K562 (cell line): ENCODE data around the gene SMG5. TPM values are rescaled to one million over a fixed set of nuclear protein-coding genes. Genes with fewer than 3 reads are reported as not detected.

ENCODE experiments used
- ATAC-seq: fragments of 200-7000 bp; cut with Tn5 transposase; 3 replicates; pipeline ENCODE4 v1.9.1; 2020; ENCODE audit warnings: moderate library complexity
- BruUV-seq: library from RNA; stranded (reverse); fragments of 400-500 nt; replicated peaks from 2 replicates; lab custom pipeline; 2021; lab: Mats Ljungman, UMichigan
- CTCF ChIA-PET: fragments of 300-600 bp; formaldehyde crosslinking; extraction: SDS; loops from one replicate; lab custom pipeline; 2021; ENCODE audit warnings: low intra/inter-chr PET ratio; lab: Yijun Ruan, JAX
- POLR2A ChIA-PET: fragments of 300-600, 350-650 bp; sonication (Branson Sonifier 250); formaldehyde crosslinking; extraction: SDS; loops from one replicate; lab custom pipeline; 2021; ENCODE audit warnings: antibody characterized with exemption, inconsistent platforms; lab: Yijun Ruan, JAX
- DNase-seq, 4 experiments: peaks; one replicate each; pipeline versions ENCODE4 v3.0.0 to v3.0.0-alpha.2; 2011 to 2018; ENCODE audit warnings: low spot score in 3 of 4, mixed read lengths in 3 of 4; ENCODE audit errors: extremely low read depth in 1 of 4
- FAIRE-seq: peaks from 2 replicates; lab custom pipeline; 2011; peaks lifted over from hg19 to GRCh38; lab: Jason Lieb, UNC
- H2AFZ ChIP-seq: 2 replicates; pipeline ENCODE4 v1.6.0; 2011; ENCODE audit warnings: low read depth, low read length, control low read depth, inconsistent platforms
- H3K27ac ChIP-seq: fragments of 200-600 bp; 3 replicates; pipeline ENCODE4 v1.8.0; 2011; ENCODE audit warnings: low read depth, mild to moderate bottlenecking, control low read depth, inconsistent platforms, low read length, moderate library complexity, mixed read lengths; ENCODE audit errors: extremely low read depth
- H3K27me3 ChIP-seq, 2 experiments: fragments of 300-600 bp in 1 of 2; 2 replicates in 1 of 2; 3 replicates in 1 of 2; pipeline versions ENCODE4 v1.6.0 to v1.8.0; 2011; ENCODE audit warnings: inconsistent platforms in 2 of 2, low read length in 2 of 2, mild to moderate bottlenecking in 1 of 2, mixed read lengths in 1 of 2, moderate library complexity in 1 of 2; ENCODE audit not compliant: control insufficient read depth in 2 of 2, insufficient read depth in 2 of 2
- H3K36me3 ChIP-seq: fragments of 300-600 bp; 3 replicates; pipeline ENCODE4 v1.8.0; 2011; ENCODE audit warnings: mild to moderate bottlenecking, low read length, inconsistent platforms; ENCODE audit not compliant: control insufficient read depth, insufficient read depth
- H3K4me1 ChIP-seq, 2 experiments: fragments of 200-600 bp in 1 of 2; replicated peaks in 1 of 2; 2 replicates in 1 of 2; 3 replicates in 1 of 2; pipeline versions ENCODE4 v1.5.1 to v1.8.0; 2011; ENCODE audit warnings: inconsistent platforms in 2 of 2, low read length in 2 of 2, mild to moderate bottlenecking in 1 of 2, mixed read lengths in 1 of 2, moderate library complexity in 1 of 2; ENCODE audit not compliant: control insufficient read depth in 2 of 2, insufficient read depth in 2 of 2
- H3K4me2 ChIP-seq: 2 replicates; pipeline ENCODE4 v1.6.1; 2011; ENCODE audit warnings: low read length, control low read depth, inconsistent platforms, mixed read lengths; ENCODE audit not compliant: insufficient read depth
- H3K4me3 ChIP-seq: fragments of 200-600 bp; sonication (generic), shearing (Covaris generic); 2 replicates; pipeline ENCODE4 v1.5.1; 2016; ENCODE audit warnings: control low read depth, inconsistent platforms
- H3K79me2 ChIP-seq: fragments of 200-600 bp; 3 replicates; pipeline ENCODE4 v1.8.0; 2011; ENCODE audit warnings: low read length, inconsistent platforms; ENCODE audit not compliant: control insufficient read depth, insufficient read depth
- H3K9ac ChIP-seq, 2 experiments: 2 replicates each; pipeline versions ENCODE4 v1.6.0 to v1.6.1; 2011; ENCODE audit warnings: low read depth in 2 of 2, low read length in 2 of 2, control low read depth in 1 of 2, inconsistent platforms in 1 of 2, mild to moderate bottlenecking in 1 of 2, mixed read lengths in 1 of 2; ENCODE audit not compliant: insufficient read depth in 1 of 2
- H3K9me1 ChIP-seq: one replicate; pipeline ENCODE4 v1.6.0; 2011; ENCODE audit warnings: inconsistent platforms, mild to moderate bottlenecking, low read length, moderate library complexity; ENCODE audit not compliant: control insufficient read depth, insufficient read depth
- H3K9me3 ChIP-seq: replicated peaks from 2 replicates; pipeline ENCODE4 v1.5.1; 2011; ENCODE audit warnings: low read depth, low read length, inconsistent platforms; ENCODE audit not compliant: control insufficient read depth, insufficient read depth
- H4K20me1 ChIP-seq: replicated peaks from 2 replicates; pipeline ENCODE4 v1.6.1; 2011; ENCODE audit warnings: low read length, inconsistent platforms, mixed read lengths; ENCODE audit not compliant: control insufficient read depth, insufficient read depth
- FOSL1 ChIP-seq: fragments of 200-800 bp; sonication (Bioruptor generic); conservative IDR thresholded peaks from 2 replicates; pipeline ENCODE4 v1.6.1; 2016; ENCODE audit warnings: missing genetic modification characterization, missing compliant biosample characterization
- GATAD2A ChIP-seq: fragments of 450-650 bp; IDR thresholded peaks from 2 replicates; pipeline ENCODE4 v1.6.1; 2017
- ILK ChIP-seq: fragments of 450-650 bp; IDR thresholded peaks from 2 replicates; pipeline ENCODE4 v1.6.1; 2016; ENCODE audit warnings: missing genetic modification characterization, low read depth, mild to moderate bottlenecking, missing compliant biosample characterization, moderate library complexity, borderline replicate concordance
- POLR2G ChIP-seq: fragments of 200-400 bp; formaldehyde crosslinking; IDR thresholded peaks from 2 replicates; pipeline ENCODE4 v1.6.1; 2017; ENCODE audit warnings: low read depth, mild to moderate bottlenecking, antibody characterized with exemption, low read length, moderate library complexity
- POU5F1 ChIP-seq: fragments of 150-350 bp; IDR thresholded peaks from 2 replicates; pipeline ENCODE4 v1.6.1; 2014; ENCODE audit warnings: borderline replicate concordance, low read length, low read depth, mild to moderate bottlenecking; ENCODE audit not compliant: partially characterized antibody
- PRPF4 ChIP-seq: fragments of 200-400 bp; formaldehyde crosslinking; IDR thresholded peaks from one replicate; pipeline ENCODE4 v1.6.1; 2017; ENCODE audit warnings: low read length, low read depth, mild to moderate bottlenecking; ENCODE audit not compliant: insufficient read depth, poor library complexity, severe bottlenecking
- RFX1 ChIP-seq: fragments of 450-650 bp; IDR thresholded peaks from 2 replicates; pipeline ENCODE4 v1.6.1; 2016; ENCODE audit warnings: mild to moderate bottlenecking, moderate library complexity
- STAT5B ChIP-seq: fragments of 250-450 bp; sonication (Bioruptor Pico); IDR thresholded peaks from 2 replicates; pipeline ENCODE4 v1.8.0; 2021; ENCODE audit warnings: mild to moderate bottlenecking, inconsistent platforms
- TFAM ChIP-seq: fragments of 250-450 bp; sonication (Bioruptor Pico); conservative IDR thresholded peaks from 2 replicates; pipeline ENCODE4 v1.5.0; 2021; ENCODE audit warnings: mild to moderate bottlenecking, moderate library complexity
- TGIF2 ChIP-seq: sonication (generic); formaldehyde crosslinking; IDR thresholded peaks from 2 replicates; pipeline ENCODE4 v1.8.1; 2022; ENCODE audit warnings: mild to moderate bottlenecking, missing genetic modification reagents, moderate library complexity
- ZNF444 ChIP-seq: fragments of 250-450 bp; sonication (Bioruptor Pico); IDR thresholded peaks from 2 replicates; pipeline ENCODE4 v1.4.0; 2020; ENCODE audit warnings: mild to moderate bottlenecking, moderate library complexity
- WGBS: fragments of 100-300 bp; shearing (Covaris generic); methylation state at CpG from one replicate; pipeline ENCODE4 v1.1.6; 2016; ENCODE audit warnings: low coverage, mixed read lengths; ENCODE audit not compliant: insufficient coverage; ENCODE audit errors: missing lambda C conversion rate; 5-methylcytosine and 5-hydroxymethylcytosine counted together
- in situ Hi-C: fragments of 300-500 bp; cut with MboI; formaldehyde crosslinking; loops from 4 replicates; pipeline ENCODE4 v1.15.0; 2018; ENCODE audit warnings: inconsistent platforms, mixed read lengths
- intact Hi-C: fragments of 100-400 bp; cut with micrococcal nuclease; formaldehyde crosslinking; loops from 2 replicates; pipeline ENCODE4 v1.14.2; 2022
- polyA plus RNA-seq, 8 experiments: library from polyadenylated mRNA; depleted of rRNA in 4 of 8; stranded (reverse) in 5 of 8; unstranded in 3 of 8; fragments of >200 nt; fragmentation: Nextera tagmentation in 2 of 8; fragmentation: Illumina TruSeq in 1 of 8; extraction: Ambion mirVana in 2 of 8; extraction: Trizol in 1 of 8; gene quantifications; 2 replicates each; pipeline versions ENCODE4 v1.2.1 to v1.2.3, GENCODE V29; 2011 to 2014; ENCODE audit warnings: inconsistent platforms in 1 of 8, missing spikeins in 1 of 8
- total RNA-seq, 7 experiments: library from RNA; depleted of rRNA in 6 of 7; stranded (reverse); fragments of >200 nt in 6 of 7; fragmentation: Illumina TruSeq in 2 of 7; extraction: Trizol in 2 of 7; gene quantifications; 2 replicates each; pipeline versions ENCODE4 v1.2.1 to v1.2.3, GENCODE V29; 2011 to 2021; ENCODE audit warnings: low replicate concordance in 1 of 7

SMG5 gene
- total and polyA plus RNA-seq, 9 of the 15 experiments (the other 6 are each of a cell fraction or from before 2014, with no cell fraction given) = 1.4 to 85.9 (median 53.0) TPM

- H3K27me3 ChIP-seq = no peaks in the 10 kb centered on the region
- DNase-seq = no peak
- CTCF ChIA-PET = no interaction called here
- no TSS peak for BruUV-seq
- in situ Hi-C loops = no loop called here
- TF ChIP-seq ZNF444 (CRISPR knock-in tag) (no peak), POLR2G (0 out of 2 replicates have a peak, but pooled peaks have one; percentile 15)
- TF ChIP-seq, all 486 proteins: peak for 1
- Histone ChIP-seq H3K4me1 (peaks cover 0 to 4% of the 10 kb centered on the region in 2 experiments; a peak in 3 of 5 replicates), H3K36me3 (peaks cover 91% of the 10 kb centered on the region), H3K9ac (peak overlapping the region in 1 of 2 experiments; percentile 49; a peak in 2 of 4 replicates), H2AFZ (no peak overlapping the region), H3K9me3 (no peaks in the 10 kb centered on the region), H3K9me1 (no peaks in the 10 kb centered on the region), H3K27ac (no peak overlapping the region), H3K4me2 (no peak overlapping the region), H3K79me2 (no peaks in the 10 kb centered on the region), H3K4me3 (no peak overlapping the region), H4K20me1 (0 out of 2 replicates have a peak, but pooled peaks cover 5% of the 10 kb centered on the region)
- 92% methylated on average over 9 of the region's 9 CpGs for WGBS
- POLR2A ChIA-PET = interaction anchor here (0.6 to 2.4 kb wide), 5 partner anchors 10 to 69 kb away, joined by 3 to 9 read pairs (median 4); partner anchors contain the start of gene SLC25A44
- intact Hi-C loops = no loop called here
- no peak for FAIRE-seq
- no peak for ATAC-seq
Observed at GRCh38 chr1:156263288-156263655, 19.4 kb downstream of the SMG5 start.

GRCh38 chr1:156262461-156263287 is 20.0 kb downstream of the SMG5 start:
- Histone ChIP-seq H3K4me1 (peaks cover 3 to 6% of the 10 kb centered on the region in 2 experiments; a peak in 4 of 5 replicates), H3K9me3 (no peaks in the 10 kb centered on the region), H4K20me1 (no peaks in the 10 kb centered on the region), H3K9ac (peak overlapping the region in 1 of 2 experiments; percentile 49; a peak in 1 of 4 replicates), H3K79me2 (no peaks in the 10 kb centered on the region), H3K36me3 (peaks cover 91% of the 10 kb centered on the region), H2AFZ (no peak overlapping the region), H3K4me2 (no peak overlapping the region), H3K27me3 (no peaks in the 10 kb centered on the region), H3K27ac (no peak overlapping the region), H3K4me3 (no peak overlapping the region), H3K9me1 (no peaks in the 10 kb centered on the region)
- intact Hi-C loops = no loop called here
- 66% methylated on average over 7 of the region's 9 CpGs for whole genome bisulfite sequencing
- ChIA-PET CTCF (no interaction called here), POLR2A (interaction anchor here (0.6 to 2.4 kb wide), 5 partner anchors 10 to 69 kb away, joined by 3 to 9 read pairs (median 4); partner anchors contain the start of genes PMF1 and SLC25A44)
- no peak for DNase-seq
- ATAC-seq = no peak
- no peak for FAIRE-seq
- no peak for TF ChIP-seq TGIF2 (CRISPR knock-in tag)
- TF ChIP-seq TFAM (CRISPR knock-in tag) = no peak
- TF ChIP-seq RFX1 = no peak
- TF ChIP-seq GATAD2A = no peak
- TF ChIP-seq ILK (tag) = no peak
- TF ChIP-seq STAT5B (CRISPR knock-in tag) = no peak
- peak; percentile 90 for TF ChIP-seq FOSL1 (tag)
- no peak for TF ChIP-seq POU5F1
- no peak for TF ChIP-seq PRPF4
- no TSS peak for BruUV-seq
- in situ Hi-C loops = no loop called here
